ENCODE results near the gene MACROD2.

The MACROD2 gene

DNA sequence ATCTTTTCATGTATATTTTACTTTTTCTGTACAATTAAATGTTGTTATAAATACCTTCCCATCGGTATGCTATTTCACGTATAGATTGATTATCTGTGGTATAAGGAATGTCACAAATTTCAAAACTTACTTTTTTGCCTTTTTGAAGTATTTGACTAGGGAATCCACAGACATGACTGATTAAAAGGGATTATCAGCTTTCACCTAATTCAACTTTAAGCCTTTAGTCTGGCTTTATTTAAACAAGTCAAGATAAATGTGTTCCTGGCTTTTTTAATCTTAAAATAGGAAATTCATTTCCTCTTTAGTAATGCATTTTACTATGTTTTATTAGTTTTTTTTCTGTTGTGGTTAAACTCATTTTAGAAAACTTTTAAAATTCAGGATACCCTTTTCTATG, 160.0 kb downstream of the MACROD2 start:
- in situ Hi-C loops (cut with MboI; ENCODE audit: low sequenced_read_pairs) = no loop called here
- no peaks in the 10 kb centered on the region for H3K4me1 ChIP-seq
- H3K27me3 ChIP-seq (ENCODE audit: low read depth) = peaks cover 4% of the 10 kb centered on the region; the same call in 1 of the 2 replicates
- no peak for DNase-seq (ENCODE audit: low spot score in 2 of 2)
- H3K9me3 ChIP-seq = no peaks in the 10 kb centered on the region
- H3K36me3 ChIP-seq (replicated peaks) = no peaks in the 10 kb centered on the region
- no peak overlapping the region for H3K4me3 ChIP-seq

DNA sequence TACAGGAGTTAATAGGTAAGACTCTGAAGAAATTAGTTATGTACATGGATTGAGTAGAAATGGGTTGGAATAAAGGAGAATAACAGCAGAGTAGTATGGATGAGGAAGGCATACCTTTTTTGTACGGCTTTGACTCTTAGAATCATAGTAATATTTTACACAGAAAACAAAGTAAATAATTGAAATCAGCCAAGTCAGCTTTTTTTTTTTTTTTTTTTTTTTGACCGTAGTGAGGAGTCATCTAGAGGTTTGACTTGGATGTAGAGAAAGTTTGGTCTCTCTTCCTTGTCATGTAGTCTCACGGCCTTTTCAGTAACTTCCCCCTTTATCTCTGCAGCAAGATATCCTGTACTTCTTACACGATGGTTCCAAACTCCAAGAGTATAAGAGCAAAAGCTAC, 183.2 kb downstream of the MACROD2 start:
- Histone ChIP-seq H3K4me1 (no peaks in the 10 kb centered on the region), H3K9me3 (no peaks in the 10 kb centered on the region), H3K27me3 (ENCODE audit: low read depth) (0 out of 2 replicates have a peak, but pooled peaks cover 2% of the 10 kb centered on the region), H3K4me3 (no peak overlapping the region), H3K36me3 (replicated peaks) (no peaks in the 10 kb centered on the region)
- DNase-seq (ENCODE audit: low spot score in 2 of 2) = no peak
- in situ Hi-C loops (cut with MboI; ENCODE audit: low sequenced_read_pairs) = no loop called here

DNA sequence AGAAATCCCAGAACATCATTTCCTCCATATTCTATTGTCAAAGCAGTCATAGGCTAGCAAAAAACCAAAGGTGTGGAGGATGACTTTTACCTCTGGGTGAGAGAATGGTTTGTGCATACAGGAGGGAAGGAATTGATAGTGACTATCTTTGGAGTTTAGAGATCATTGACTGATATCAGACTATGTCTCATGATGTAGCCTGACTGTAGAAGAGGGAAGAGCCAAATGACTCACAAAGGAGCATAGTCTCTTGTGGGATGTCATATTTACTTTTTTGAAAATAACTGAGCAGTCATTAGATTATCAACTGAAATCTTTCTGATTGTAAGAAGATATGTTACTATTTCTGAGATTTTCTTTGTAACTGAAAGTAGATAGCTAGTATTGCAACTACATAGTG, 183.6 kb downstream of the MACROD2 start:
- Histone ChIP-seq H3K9me3 (no peaks in the 10 kb centered on the region), H3K4me3 (no peak overlapping the region), H3K36me3 (replicated peaks) (no peaks in the 10 kb centered on the region), H3K4me1 (no peaks in the 10 kb centered on the region), H3K27me3 (ENCODE audit: low read depth) (0 out of 2 replicates have a peak, but pooled peaks cover 2% of the 10 kb centered on the region)
- DNase-seq (ENCODE audit: low spot score in 2 of 2) = no peak
- in situ Hi-C loops (cut with MboI; ENCODE audit: low sequenced_read_pairs) = no loop called here

DNA sequence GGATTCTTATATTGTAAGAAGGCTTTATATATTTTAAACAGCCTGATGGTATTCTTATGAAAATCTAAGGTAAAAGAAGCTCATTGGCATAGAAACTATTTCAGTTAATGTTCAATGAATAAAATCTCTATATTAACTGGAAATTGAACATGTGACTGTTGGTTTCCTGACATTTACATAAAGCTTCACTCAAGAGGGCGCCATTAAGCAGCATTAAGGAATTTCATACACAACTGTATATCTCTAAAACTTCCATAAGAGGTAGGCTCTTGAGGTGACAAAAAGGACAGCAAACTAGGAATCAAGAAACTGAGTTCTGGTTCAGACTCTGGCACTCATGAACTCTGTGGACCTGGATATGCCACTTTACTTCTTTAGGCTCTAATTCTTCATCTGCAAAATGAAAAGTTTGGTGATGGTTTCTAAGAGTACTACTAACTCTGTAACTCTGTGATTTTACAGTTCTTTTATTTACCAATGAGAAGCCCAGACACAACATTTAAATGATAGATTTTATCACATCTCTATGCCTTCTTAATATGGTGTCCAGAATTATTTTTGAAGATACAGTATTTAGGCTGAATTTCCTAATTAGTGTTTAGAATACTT, 194.6 kb downstream of the MACROD2 start:
- Histone ChIP-seq H3K36me3 (replicated peaks) (no peaks in the 10 kb centered on the region), H3K4me3 (no peak overlapping the region), H3K4me1 (no peaks in the 10 kb centered on the region), H3K9me3 (no peaks in the 10 kb centered on the region), H3K27me3 (ENCODE audit: low read depth) (no peaks in the 10 kb centered on the region; the same call in 1 of the 2 replicates)
- in situ Hi-C loops (cut with MboI; ENCODE audit: low sequenced_read_pairs) = no loop called here
- peak in 1 of 2 experiments; percentile 16 for DNase-seq (ENCODE audit: low spot score in 2 of 2)

DNA sequence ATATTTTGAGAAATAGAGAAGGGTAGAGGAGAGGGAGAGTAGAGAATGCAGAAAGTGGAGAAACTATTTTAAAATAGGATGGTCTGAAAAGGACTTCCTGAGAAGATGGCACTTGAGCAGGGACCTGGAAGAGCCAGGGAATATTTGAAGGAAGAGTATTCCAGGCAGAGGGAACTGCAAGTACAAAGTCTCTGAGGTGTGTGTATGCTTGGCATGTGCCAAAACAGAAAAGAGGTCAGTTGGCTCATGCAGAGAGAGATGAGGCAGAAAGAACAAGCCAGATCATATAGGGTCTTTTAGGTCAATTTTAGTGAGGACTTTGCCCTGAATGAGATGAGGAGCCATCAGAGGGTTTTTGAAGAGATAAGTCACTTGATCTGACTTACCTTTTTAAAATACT, 196.2 kb downstream of the MACROD2 start:
- no peak overlapping the region for H3K4me3 ChIP-seq
- H3K4me1 ChIP-seq = no peaks in the 10 kb centered on the region
- no peak for DNase-seq (ENCODE audit: low spot score in 2 of 2)
- no peaks in the 10 kb centered on the region for H3K9me3 ChIP-seq
- in situ Hi-C loops (cut with MboI; ENCODE audit: low sequenced_read_pairs) = no loop called here
- H3K36me3 ChIP-seq (replicated peaks) = no peaks in the 10 kb centered on the region
- no peaks in the 10 kb centered on the region; the same call in 1 of the 2 replicates for H3K27me3 ChIP-seq (ENCODE audit: low read depth)

DNA sequence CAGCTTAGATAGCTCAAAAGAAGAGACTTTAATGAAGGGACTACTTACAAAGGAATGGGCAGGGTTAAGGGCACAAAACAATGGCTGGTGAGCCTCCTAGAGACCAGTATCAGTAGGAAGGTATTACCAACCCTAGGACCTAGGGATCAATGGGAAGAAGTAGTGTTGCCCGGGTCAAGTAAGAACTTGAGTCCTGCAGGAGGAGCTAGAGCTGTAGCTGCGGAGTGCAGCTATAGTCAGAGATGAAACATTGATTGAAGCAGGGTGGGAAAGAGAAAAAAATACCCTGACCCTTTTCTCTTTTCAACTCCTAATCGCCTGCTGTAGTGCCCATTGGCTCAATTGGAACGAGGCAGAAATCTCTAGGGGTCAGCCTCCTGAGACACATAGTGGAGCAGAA, 198.1 kb downstream of the MACROD2 start:
- H3K9me3 ChIP-seq = no peaks in the 10 kb centered on the region
- H3K27me3 ChIP-seq (ENCODE audit: low read depth) = no peaks in the 10 kb centered on the region; the same call in 1 of the 2 replicates
- H3K4me3 ChIP-seq = no peak overlapping the region
- H3K36me3 ChIP-seq (replicated peaks) = no peaks in the 10 kb centered on the region
- in situ Hi-C loops (cut with MboI; ENCODE audit: low sequenced_read_pairs) = no loop called here
- no peak for DNase-seq (ENCODE audit: low spot score in 2 of 2)
- H3K4me1 ChIP-seq = no peaks in the 10 kb centered on the region

DNA sequence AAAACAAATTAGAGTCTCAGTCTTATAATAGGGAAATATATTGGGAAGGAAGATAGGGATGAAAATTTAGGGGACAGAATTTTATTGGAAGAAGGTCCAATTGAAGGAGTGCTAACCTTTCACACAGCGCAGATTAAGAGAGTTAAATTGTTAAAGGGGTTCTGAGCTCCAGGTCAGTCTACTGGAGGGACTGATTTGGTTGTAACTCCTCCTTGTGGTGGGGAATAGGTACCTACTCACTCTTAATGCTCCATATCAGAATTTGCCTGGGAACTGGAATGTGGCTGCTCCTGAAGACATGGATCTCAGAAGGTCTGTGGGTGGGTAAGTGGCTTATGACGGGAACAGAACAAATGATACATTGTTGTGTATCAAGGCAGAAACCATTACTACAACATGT, 198.6 kb downstream of the MACROD2 start:
- Histone ChIP-seq H3K36me3 (replicated peaks) (no peaks in the 10 kb centered on the region), H3K4me1 (no peaks in the 10 kb centered on the region), H3K4me3 (no peak overlapping the region), H3K9me3 (no peaks in the 10 kb centered on the region), H3K27me3 (ENCODE audit: low read depth) (no peaks in the 10 kb centered on the region; the same call in 1 of the 2 replicates)
- in situ Hi-C loops (cut with MboI; ENCODE audit: low sequenced_read_pairs) = no loop called here
- no peak for DNase-seq (ENCODE audit: low spot score in 2 of 2)

DNA sequence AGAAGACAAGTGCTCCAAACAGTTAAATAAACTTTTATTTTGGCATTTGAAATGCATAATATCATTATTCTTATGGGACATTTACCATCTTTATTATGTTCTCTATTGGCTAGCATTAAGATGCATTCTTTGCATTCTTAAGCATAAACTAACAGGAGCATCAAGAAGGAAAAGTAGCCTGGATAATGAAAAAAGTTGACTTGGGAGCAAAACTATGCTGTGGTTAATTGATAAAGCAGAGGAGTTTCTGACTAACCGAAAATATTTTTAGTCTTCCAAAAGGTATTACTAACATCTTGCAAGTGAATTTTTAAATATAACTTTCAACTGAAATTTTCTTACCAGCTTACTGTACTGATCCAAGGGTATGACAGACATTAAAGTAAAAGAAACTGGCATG, 201.8 kb downstream of the MACROD2 start:
- no peaks in the 10 kb centered on the region for H3K9me3 ChIP-seq
- no peaks in the 10 kb centered on the region; the same call in 1 of the 2 replicates for H3K27me3 ChIP-seq (ENCODE audit: low read depth)
- H3K4me3 ChIP-seq = no peak overlapping the region
- in situ Hi-C loops (cut with MboI; ENCODE audit: low sequenced_read_pairs) = no loop called here
- no peak for DNase-seq (ENCODE audit: low spot score in 2 of 2)
- no peaks in the 10 kb centered on the region for H3K4me1 ChIP-seq
- no peaks in the 10 kb centered on the region for H3K36me3 ChIP-seq (replicated peaks)

DNA sequence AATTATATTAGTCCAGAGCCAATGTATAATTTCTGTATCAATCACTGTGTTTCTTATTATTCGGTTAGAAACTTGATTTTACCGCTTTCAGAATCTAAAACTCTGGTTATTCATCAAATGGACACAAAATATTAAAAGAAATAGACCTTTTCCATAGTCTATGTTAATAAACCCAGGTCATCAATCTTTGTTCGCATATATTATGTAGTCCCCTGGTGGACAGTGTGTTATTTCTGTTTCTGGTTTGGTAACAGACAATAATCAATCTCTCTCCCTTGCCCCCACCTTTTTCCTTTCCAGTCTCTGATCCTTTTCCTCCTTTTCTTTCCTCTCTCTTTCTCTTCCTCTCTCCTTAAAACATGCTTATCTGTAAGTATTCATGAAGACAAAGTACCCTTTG, 203.1 kb downstream of the MACROD2 start:
- no peaks in the 10 kb centered on the region for H3K9me3 ChIP-seq
- H3K4me3 ChIP-seq = no peak overlapping the region
- in situ Hi-C loops (cut with MboI; ENCODE audit: low sequenced_read_pairs) = no loop called here
- H3K36me3 ChIP-seq (replicated peaks) = no peaks in the 10 kb centered on the region
- H3K4me1 ChIP-seq = no peaks in the 10 kb centered on the region
- no peaks in the 10 kb centered on the region; the same call in 1 of the 2 replicates for H3K27me3 ChIP-seq (ENCODE audit: low read depth)
- DNase-seq (ENCODE audit: low spot score in 2 of 2) = no peak

DNA sequence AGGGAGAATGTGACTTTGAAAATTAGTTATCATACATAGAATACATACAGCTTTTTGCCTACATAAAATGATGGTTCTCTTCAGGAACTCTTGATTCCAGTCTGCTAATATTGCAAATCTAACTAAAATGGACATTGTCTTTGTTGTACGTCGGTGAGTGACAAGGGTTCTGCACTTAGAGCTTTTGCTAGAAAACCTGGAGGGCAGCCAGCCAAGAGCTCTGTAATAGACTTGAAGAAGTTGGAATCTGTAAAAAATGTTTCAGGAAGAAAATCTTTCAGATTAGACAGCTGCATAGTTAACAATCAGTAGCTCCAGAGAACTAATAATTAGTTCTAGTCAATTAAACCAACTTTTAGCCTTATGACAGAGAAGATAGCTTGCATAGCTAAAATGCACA, 203.8 kb downstream of the MACROD2 start:
- Histone ChIP-seq H3K9me3 (no peaks in the 10 kb centered on the region), H3K27me3 (ENCODE audit: low read depth) (no peaks in the 10 kb centered on the region; the same call in 1 of the 2 replicates), H3K36me3 (replicated peaks) (no peaks in the 10 kb centered on the region), H3K4me1 (no peaks in the 10 kb centered on the region), H3K4me3 (no peak overlapping the region)
- no peak for DNase-seq (ENCODE audit: low spot score in 2 of 2)
- in situ Hi-C loops (cut with MboI; ENCODE audit: low sequenced_read_pairs) = no loop called here

DNA sequence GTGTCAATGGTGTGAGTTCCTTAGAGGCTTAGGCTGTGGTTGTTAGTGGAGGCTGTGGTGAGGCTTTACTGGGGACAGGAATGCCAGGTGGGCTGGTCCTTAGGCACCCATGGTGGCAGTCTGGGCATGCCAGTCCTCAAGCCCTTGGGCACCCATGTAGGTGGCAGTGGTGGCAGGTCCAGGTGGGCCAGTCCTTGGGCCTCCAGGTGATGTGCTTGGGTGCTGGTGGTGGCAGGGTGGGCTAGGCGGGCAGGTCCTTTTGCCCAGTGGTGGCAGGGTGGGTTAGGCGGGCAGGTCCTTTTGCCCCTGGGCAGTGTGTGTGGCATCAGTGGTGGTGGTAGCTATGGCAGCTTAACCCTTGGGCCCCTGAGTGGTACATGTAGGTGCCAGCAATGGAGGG, 208.3 kb downstream of the MACROD2 start:
- Histone ChIP-seq H3K4me1 (no peaks in the 10 kb centered on the region), H3K36me3 (replicated peaks) (no peaks in the 10 kb centered on the region), H3K27me3 (ENCODE audit: low read depth) (no peaks in the 10 kb centered on the region), H3K4me3 (no peak overlapping the region), H3K9me3 (no peaks in the 10 kb centered on the region)
- in situ Hi-C loops (cut with MboI; ENCODE audit: low sequenced_read_pairs) = no loop called here
- no peak for DNase-seq (ENCODE audit: low spot score in 2 of 2)

DNA sequence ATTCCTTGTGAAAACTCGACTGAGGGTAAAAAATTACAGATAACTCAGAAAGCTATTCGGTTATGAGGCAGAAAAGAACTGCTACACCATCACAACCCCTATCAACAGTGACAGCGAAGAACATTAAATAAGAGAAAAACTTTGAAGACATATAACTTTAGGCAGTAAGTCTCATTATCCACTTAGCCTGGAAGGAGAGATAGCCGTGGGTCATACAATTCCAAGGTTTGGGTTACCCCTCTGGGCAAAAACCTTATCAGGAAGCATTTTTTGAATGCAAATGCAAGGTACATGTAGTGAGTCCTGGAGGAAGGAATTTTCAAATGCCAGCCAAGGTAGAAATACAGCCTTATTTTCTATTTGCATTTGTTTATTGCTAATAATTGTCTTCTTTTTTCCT, 212.3 kb downstream of the MACROD2 start:
- in situ Hi-C loops (cut with MboI; ENCODE audit: low sequenced_read_pairs) = no loop called here
- Histone ChIP-seq H3K9me3 (no peaks in the 10 kb centered on the region), H3K4me3 (no peak overlapping the region), H3K4me1 (no peaks in the 10 kb centered on the region), H3K27me3 (ENCODE audit: low read depth) (no peaks in the 10 kb centered on the region), H3K36me3 (replicated peaks) (no peaks in the 10 kb centered on the region)
- DNase-seq (ENCODE audit: low spot score in 2 of 2) = no peak

DNA sequence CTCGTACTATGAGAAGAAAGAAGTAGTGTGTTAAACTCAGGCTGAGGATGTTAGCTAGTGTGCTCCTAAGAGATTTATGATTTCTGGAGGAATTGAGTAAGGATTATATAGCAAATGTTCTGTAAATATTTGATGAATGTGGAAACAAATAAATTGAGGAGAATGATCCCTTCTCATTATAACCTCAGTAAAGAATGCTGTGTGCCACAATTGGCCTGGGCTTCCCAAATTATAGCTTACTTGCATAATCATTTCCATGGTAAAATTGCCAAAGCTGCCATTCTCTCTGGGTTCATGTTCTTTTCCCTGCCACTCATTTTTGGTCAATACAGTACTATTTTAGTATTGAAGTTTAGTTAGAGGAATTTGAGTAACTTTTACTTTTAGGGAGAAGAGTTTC, 213.6 kb downstream of the MACROD2 start:
- Histone ChIP-seq H3K27me3 (ENCODE audit: low read depth) (no peaks in the 10 kb centered on the region), H3K4me1 (no peaks in the 10 kb centered on the region), H3K4me3 (no peak overlapping the region), H3K36me3 (replicated peaks) (no peaks in the 10 kb centered on the region), H3K9me3 (no peaks in the 10 kb centered on the region)
- in situ Hi-C loops (cut with MboI; ENCODE audit: low sequenced_read_pairs) = no loop called here
- no peak for DNase-seq (ENCODE audit: low spot score in 2 of 2)

DNA sequence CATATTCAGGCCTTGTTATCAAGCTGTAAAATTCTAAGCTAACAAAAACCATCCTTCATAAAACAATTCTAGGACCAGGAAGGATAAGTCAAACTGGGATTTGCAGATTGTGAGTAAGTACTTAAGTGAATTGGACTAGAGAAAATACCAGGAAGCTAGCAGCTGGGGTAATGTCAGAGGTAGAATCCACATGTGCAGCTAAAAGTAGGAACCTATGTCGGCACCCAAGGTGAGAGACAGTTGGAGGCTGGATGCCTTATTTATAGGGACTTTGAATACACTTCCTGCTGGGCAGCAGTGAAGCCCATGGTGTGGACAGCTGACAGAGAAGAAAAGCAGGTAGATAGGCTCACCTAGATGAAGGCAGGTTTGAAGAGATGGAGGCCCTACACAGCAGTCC, 214.8 kb downstream of the MACROD2 start:
- no peaks in the 10 kb centered on the region for H3K9me3 ChIP-seq
- no peaks in the 10 kb centered on the region for H3K27me3 ChIP-seq (ENCODE audit: low read depth)
- no peaks in the 10 kb centered on the region for H3K36me3 ChIP-seq (replicated peaks)
- DNase-seq (ENCODE audit: low spot score in 2 of 2) = no peak
- H3K4me3 ChIP-seq = no peak overlapping the region
- in situ Hi-C loops (cut with MboI; ENCODE audit: low sequenced_read_pairs) = no loop called here
- H3K4me1 ChIP-seq = no peaks in the 10 kb centered on the region

DNA sequence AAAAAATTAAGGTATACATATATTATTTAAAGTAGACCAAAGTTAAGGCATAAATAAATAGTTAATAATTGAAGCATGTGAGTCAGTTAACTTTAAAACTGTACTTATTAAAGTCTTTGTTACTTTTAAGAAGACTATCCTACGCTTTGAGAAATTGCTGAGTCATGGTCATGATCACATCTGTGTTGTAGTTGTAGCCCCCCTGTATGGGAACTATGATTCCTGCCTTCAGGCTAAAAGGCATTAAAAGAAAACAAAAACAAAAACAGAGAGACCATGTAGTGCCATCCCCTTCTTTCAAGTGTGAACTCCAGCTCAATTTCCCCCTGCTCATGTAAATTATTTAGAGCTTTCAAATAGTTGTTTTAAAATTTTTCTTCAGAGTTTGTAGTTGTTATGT, 218.7 kb downstream of the MACROD2 start:
- in situ Hi-C loops (cut with MboI; ENCODE audit: low sequenced_read_pairs) = no loop called here

More for the DNA sequence above, 218.7 kb downstream of the MACROD2 start:
- H3K27me3 ChIP-seq (ENCODE audit: low read depth) = no peaks in the 10 kb centered on the region
- H3K4me1 ChIP-seq = no peaks in the 10 kb centered on the region
- H3K4me3 ChIP-seq = no peak overlapping the region
- no peaks in the 10 kb centered on the region for H3K36me3 ChIP-seq (replicated peaks)
- H3K9me3 ChIP-seq = no peaks in the 10 kb centered on the region
- no peak for DNase-seq (ENCODE audit: low spot score in 2 of 2)

Measured in HAP-1 (cell line).